T47D (cell line): ENCODE data around the gene KIF20A.
A peak's percentile ranks its signal among the peaks of the same experiment; 100 is the strongest.
"Not testable (repeated sequence)": the region's sequence is repeated elsewhere in the genome, so short reads cannot be mapped to it uniquely, and the experiment has no call there.

Experiments
- DNase-seq, 2 experiments: peaks; one replicate each; pipeline versions ENCODE4 v3.0.0 to v3.0.0-alpha.2; 2011 to 2012; ENCODE audit warnings: low read depth in 1 of 2, low spot score in 1 of 2
- JUND ChIP-seq: IDR thresholded peaks from 2 replicates; pipeline ENCODE4 v1.6.1; 2012; ENCODE audit warnings: low read depth
- in situ Hi-C: cut with HindIII; loops from 2 replicates; pipeline ENCODE4 v1.10.0; 2016; ENCODE audit warnings: low sequenced_read_pairs, low pct_unique_long_range_greater_than_20kb

Gene KIF20A

GRCh38 chr5:138178516-138179276 is at the start of gene KIF20A, which contains the start of gene BRD8:
Gene KIF20A, plus strand, starts transcription at chr5:138179112. Its CDS starts 569 bp downstream, at chr5:138179681.
Gene BRD8, minus strand, starts transcription at chr5:138178630. Its CDS starts 16 bp downstream, at chr5:138178614.
- TF ChIP-seq JUND: no peak
- in situ Hi-C loops: no loop called here
- peak; percentile 65 to 97 for DNase-seq

- no peak for DNase-seq
- in situ Hi-C loops: no loop called here
- no peak for TF ChIP-seq JUND
Measured at GRCh38 chr5:138129347-138129746, 49.6 kb upstream of the KIF20A start.

- in situ Hi-C loops: no loop called here
- TF ChIP-seq JUND: no peak
- no peak for DNase-seq
Measured at GRCh38 chr5:138132543-138132942, 46.4 kb upstream of the KIF20A start.

DNA sequence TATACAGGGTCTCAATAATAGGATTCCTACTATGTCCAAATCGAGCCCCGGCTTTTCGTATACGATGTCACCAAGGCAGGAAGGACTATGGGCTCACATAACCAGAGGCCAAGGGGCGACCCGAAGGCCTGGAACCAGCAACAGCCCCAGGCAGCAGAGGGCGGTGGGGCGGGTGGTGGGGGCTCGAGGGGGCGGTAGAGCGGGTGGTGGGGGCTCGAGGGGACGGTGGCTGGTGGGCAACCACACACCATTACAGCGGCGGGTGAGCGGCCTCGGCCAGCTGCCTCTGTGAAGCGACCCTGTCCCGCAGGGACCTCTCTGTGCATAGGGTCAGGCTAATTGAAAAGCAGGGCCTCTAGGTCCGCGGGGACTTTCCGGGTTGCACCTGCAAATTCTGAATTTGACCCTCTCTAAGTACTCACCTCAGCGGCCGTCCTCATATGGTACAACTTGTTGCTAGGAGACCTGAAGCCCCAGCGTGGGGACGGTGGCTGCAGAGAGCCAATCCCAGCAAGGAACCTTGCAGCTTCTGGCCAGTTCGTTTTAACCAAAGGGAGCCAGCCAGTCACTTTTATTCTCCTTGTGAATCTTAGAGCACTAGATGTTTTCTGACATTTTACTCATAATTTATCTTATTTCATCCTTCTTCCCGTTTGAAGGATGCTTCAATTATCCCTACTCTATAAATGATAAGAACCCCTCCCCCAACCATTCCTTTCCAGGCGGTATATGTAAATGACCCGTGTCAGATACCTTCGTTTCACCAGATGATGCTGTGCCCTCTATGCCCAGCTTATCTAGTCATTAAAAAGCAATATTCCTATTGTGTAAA is 39.7 kb upstream of the KIF20A start, which contains the start of gene NME5:
NME5 (minus strand) TSS at position 480 of the 832 bp plus-strand sequence. CDS start 648 bp downstream, outside the sequence.
- in situ Hi-C loops: no loop called here
- TF ChIP-seq JUND: no peak
- DNase-seq: peak; percentile 79 to 85

- DNase-seq: no peak
- in situ Hi-C loops: no loop called here
- no peak for TF ChIP-seq JUND
Measured at GRCh38 chr5:138139781-138140090, 39.2 kb upstream of the KIF20A start.

DNA sequence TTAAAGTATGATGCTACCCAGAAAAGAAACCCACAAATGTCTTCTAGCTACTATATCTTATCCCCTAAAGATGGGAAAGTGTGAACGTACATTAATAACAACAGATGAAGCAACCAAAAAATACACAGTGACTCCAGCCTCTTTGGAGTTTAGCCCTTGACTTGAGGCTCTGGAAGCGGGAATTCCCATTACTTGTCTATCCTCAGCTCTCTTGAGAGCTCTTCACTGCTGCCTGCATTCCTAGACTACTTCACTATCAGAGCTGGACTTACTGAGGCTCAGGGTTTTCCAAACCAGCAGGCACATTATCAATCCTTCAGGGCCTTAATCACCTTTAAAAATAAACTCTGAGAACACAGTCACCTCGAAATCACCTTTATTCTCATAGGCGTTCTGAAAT is 38.6 kb upstream of the KIF20A start:
- in situ Hi-C loops: no loop called here
- TF ChIP-seq JUND: no peak
- DNase-seq: no peak

DNA sequence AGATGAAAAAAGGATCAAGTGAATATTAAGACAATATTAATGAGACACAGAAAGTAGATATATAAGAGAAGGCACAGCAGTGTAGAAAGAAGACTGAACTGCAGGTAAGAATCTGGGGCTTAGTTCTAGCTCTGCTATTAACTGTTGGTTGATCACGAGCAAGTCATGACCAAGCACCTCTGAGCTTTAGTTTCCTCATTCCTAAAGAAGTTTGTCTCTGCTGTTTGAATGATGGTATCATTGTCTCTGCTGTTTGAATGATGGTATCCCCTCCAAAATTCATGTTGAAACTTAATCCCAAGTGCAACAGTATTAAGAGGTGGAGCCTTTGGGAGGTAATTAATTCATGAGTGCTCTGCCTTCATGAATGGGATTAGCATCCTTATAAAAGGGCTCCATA is 37.2 kb upstream of the KIF20A start:
- DNase-seq: peak in 1 of 2 experiments; percentile 27
- TF ChIP-seq JUND: no peak
- in situ Hi-C loops: no loop called here

DNA sequence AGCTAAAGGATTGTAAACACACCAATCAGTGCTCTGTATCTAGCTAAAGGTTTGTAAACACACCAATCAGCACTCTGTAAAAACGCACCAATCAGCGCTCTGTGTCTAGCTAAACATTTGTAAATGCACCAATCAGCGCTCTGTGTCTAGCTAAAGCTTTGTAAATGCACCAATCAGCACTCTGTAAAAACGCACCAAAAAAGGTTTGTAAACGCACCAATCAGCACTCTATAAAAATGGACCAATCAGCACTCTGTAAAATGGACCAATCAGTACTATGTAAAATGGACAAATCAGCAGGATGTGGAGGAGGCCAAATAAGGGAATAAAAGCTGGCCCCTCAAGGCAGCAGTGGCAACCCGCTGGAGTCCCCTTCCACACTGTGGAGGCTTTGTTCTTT is 35.3 kb upstream of the KIF20A start:
- DNase-seq, in situ Hi-C loops: not testable (repeated sequence)

DNA sequence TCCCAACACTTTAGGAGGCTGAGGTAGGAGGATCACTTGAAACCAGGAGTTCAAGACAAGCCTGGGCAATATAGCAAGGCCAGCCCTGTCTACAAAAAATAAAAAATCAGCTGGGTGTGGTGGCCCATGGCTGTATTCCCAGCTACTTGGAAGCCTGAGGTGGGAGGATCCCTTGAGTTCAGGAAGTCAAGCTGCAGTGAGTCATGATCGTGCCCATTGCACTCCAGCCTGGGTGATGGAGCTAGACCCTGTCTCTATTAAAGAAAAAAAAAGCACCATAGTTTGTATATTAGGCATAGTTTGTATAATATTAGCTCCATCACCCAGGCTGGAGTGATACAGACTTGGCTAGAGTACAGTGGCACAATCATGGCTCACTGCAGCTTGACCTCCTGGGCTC is 30.1 kb upstream of the KIF20A start:
- no peak for TF ChIP-seq JUND
- in situ Hi-C loops: no loop called here
- no peak for DNase-seq

- in situ Hi-C loops: no loop called here
- DNase-seq: no peak
- TF ChIP-seq JUND: no peak
Measured at GRCh38 chr5:138149530-138149929, 29.4 kb upstream of the KIF20A start.

GRCh38 chr5:138155977-138156376 is 22.9 kb upstream of the KIF20A start:
- in situ Hi-C loops, DNase-seq: not testable (repeated sequence)

- DNase-seq: no peak
Measured at GRCh38 chr5:138157626-138158025, 21.3 kb upstream of the KIF20A start.

GRCh38 chr5:138159666-138160065 is 19.2 kb upstream of the KIF20A start:
- TF ChIP-seq JUND: no peak
- no peak for DNase-seq
- in situ Hi-C loops: no loop called here

More at GRCh38 chr5:138157626-138158025, 21.3 kb upstream of the KIF20A start:
- no peak for TF ChIP-seq JUND
- in situ Hi-C loops: no loop called here
